ENCODE measurements around the gene ROGDI. TPM values are rescaled to one million over a fixed set of nuclear protein-coding genes. Genes with fewer than 3 reads are reported as not detected.

The ROGDI gene
- polyA plus RNA-seq, 1 of the 3 experiments (the other 2 are of a cell fraction), result 33.6 TPM

GRCh38 chr16:4800290-4801041, 2.0 kb downstream of the ROGDI start:
- peaks cover 0 to 18% of the 10 kb centered on the region in 2 experiments; a peak in 3 of 4 replicates for H3K4me1 ChIP-seq (ENCODE audit: control insufficient read depth in 1 of 2, insufficient read depth in 2 of 2, low read depth in 1 of 2, low read length in 1 of 2)
- no peak for DNase-seq
- peaks cover 0 to 32% of the 10 kb centered on the region in 2 experiments for H3K36me3 ChIP-seq (replicated peaks in 1 of 2; ENCODE audit: control insufficient read depth in 1 of 2, insufficient read depth in 2 of 2, low read length in 1 of 2)
- no peak for TF ChIP-seq TAF1 (IDR thresholded peaks at IDR 0.05; ENCODE audit: borderline replicate concordance, low read depth, low read length)
- no peak for TF ChIP-seq GATA2 (CRISPR knock-in tag; IDR thresholded peaks at IDR 0.05)
- no peak for TF ChIP-seq IRF3 (IDR thresholded peaks at IDR 0.05; ENCODE audit: low read depth, low read length)
- TF ChIP-seq NFIC (IDR thresholded peaks at IDR 0.05; ENCODE audit: borderline replicate concordance), result no peak
- TF ChIP-seq CHD2 (IDR thresholded peaks at IDR 0.05; ENCODE audit: low read length, partially characterized antibody), result no peak
- TF ChIP-seq EZH2phosphoT487 (IDR thresholded peaks at IDR 0.05; ENCODE audit: borderline replicate concordance, low read depth), result no peak
- no peak for TF ChIP-seq EP300 (IDR thresholded peaks at IDR 0.05; ENCODE audit: borderline replicate concordance in 1 of 2, low read depth in 1 of 2, low read length in 1 of 2)
- no peak for TF ChIP-seq SIN3A (IDR thresholded peaks at IDR 0.05; ENCODE audit: borderline replicate concordance, low read depth, low read length)
- no peak for TF ChIP-seq MXI1 (IDR thresholded peaks at IDR 0.05; ENCODE audit: low read depth, low read length)
- POLR2A ChIA-PET, result no interaction called here
- no peaks in the 10 kb centered on the region for H3K9me2 ChIP-seq
- H3K27me3 ChIP-seq (ENCODE audit: insufficient read depth), result no peaks in the 10 kb centered on the region
- H3K79me2 ChIP-seq (ENCODE audit: insufficient read depth), result 0 out of 2 replicates have a peak, but pooled peaks cover 7% of the 10 kb centered on the region
- no peaks in the 10 kb centered on the region for H4K20me1 ChIP-seq (ENCODE audit: insufficient read depth)
- WGBS (ENCODE audit: low lambda C conversion rate), result 86% methylated on average over 8 of the region's 17 CpGs
- H3K9ac ChIP-seq, result no peak overlapping the region
- no peak overlapping the region for H3K4me3 ChIP-seq (ENCODE audit: low read depth in 2 of 2, low read length in 1 of 2)
- CTCF ChIA-PET, result no interaction called here
- H3K4me2 ChIP-seq, result 0 out of 2 replicates have a peak overlapping the region, but pooled peaks have one; percentile 95
- no peak overlapping the region for H2AFZ ChIP-seq (ENCODE audit: low read depth)
- H3K9me3 ChIP-seq, result no peaks in the 10 kb centered on the region
- no peak overlapping the region; a peak in 1 of 4 replicates for H3K27ac ChIP-seq (ENCODE audit: low read depth in 2 of 2, low read length in 1 of 2)
- peaks cover 10% of the 10 kb centered on the region for H3F3A ChIP-seq (replicated peaks; ENCODE audit: insufficient read depth)

- Histone ChIP-seq H3K36me3 (replicated peaks in 1 of 2; ENCODE audit: control insufficient read depth in 1 of 2, insufficient read depth in 2 of 2, low read length in 1 of 2) (peaks cover 0 to 24% of the 10 kb centered on the region in 2 experiments), H3K9ac (no peak overlapping the region), H3K4me3 (ENCODE audit: low read depth in 2 of 2, low read length in 1 of 2) (no peak overlapping the region), H3K4me2 (no peak overlapping the region), H3K9me3 (no peaks in the 10 kb centered on the region), H3K27me3 (ENCODE audit: insufficient read depth) (no peaks in the 10 kb centered on the region), H4K20me1 (ENCODE audit: insufficient read depth) (no peaks in the 10 kb centered on the region), H2AFZ (ENCODE audit: low read depth) (no peak overlapping the region), H3K9me2 (no peaks in the 10 kb centered on the region), H3F3A (replicated peaks; ENCODE audit: insufficient read depth) (peaks cover 7% of the 10 kb centered on the region), H3K79me2 (ENCODE audit: insufficient read depth) (0 out of 2 replicates have a peak, but pooled peaks cover 7% of the 10 kb centered on the region), H3K27ac (ENCODE audit: low read depth in 2 of 2, low read length in 1 of 2) (no peak overlapping the region), H3K4me1 (ENCODE audit: control insufficient read depth in 1 of 2, insufficient read depth in 2 of 2, low read depth in 1 of 2, low read length in 1 of 2) (peaks cover 0 to 18% of the 10 kb centered on the region in 2 experiments; a peak in 3 of 4 replicates)
- TF ChIP-seq TCF12 (IDR thresholded peaks at IDR 0.05) (no peak), FOXJ3 (CRISPR knock-in tag; IDR thresholded peaks at IDR 0.05) (no peak), RAD21 (IDR thresholded peaks at IDR 0.05; ENCODE audit: low read length) (no peak), CTCF (IDR thresholded peaks at IDR 0.05) (no peak), NRF1 (IDR thresholded peaks at IDR 0.05; ENCODE audit: low read depth, low read length) (no peak), EZH2phosphoT487 (IDR thresholded peaks at IDR 0.05; ENCODE audit: borderline replicate concordance, low read depth) (no peak), GATA2 (CRISPR knock-in tag; IDR thresholded peaks at IDR 0.05) (no peak), SMC3 (IDR thresholded peaks at IDR 0.05; ENCODE audit: low read depth, low read length) (no peak)
- TF ChIP-seq, protein P1, sequence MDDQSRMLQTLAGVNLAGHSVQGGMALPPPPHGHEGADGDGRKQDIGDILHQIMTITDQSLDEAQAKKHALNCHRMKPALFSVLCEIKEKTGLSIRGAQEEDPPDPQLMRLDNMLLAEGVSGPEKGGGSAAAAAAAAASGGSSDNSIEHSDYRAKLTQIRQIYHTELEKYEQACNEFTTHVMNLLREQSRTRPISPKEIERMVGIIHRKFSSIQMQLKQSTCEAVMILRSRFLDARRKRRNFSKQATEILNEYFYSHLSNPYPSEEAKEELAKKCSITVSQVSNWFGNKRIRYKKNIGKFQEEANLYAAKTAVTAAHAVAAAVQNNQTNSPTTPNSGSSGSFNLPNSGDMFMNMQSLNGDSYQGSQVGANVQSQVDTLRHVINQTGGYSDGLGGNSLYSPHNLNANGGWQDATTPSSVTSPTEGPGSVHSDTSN (IDR thresholded peaks at IDR 0.05), result no peak
- TF ChIP-seq, protein P2, sequence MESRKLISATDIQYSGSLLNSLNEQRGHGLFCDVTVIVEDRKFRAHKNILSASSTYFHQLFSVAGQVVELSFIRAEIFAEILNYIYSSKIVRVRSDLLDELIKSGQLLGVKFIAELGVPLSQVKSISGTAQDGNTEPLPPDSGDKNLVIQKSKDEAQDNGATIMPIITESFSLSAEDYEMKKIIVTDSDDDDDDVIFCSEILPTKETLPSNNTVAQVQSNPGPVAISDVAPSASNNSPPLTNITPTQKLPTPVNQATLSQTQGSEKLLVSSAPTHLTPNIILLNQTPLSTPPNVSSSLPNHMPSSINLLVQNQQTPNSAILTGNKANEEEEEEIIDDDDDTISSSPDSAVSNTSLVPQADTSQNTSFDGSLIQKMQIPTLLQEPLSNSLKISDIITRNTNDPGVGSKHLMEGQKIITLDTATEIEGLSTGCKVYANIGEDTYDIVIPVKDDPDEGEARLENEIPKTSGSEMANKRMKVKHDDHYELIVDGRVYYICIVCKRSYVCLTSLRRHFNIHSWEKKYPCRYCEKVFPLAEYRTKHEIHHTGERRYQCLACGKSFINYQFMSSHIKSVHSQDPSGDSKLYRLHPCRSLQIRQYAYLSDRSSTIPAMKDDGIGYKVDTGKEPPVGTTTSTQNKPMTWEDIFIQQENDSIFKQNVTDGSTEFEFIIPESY (IDR thresholded peaks at IDR 0.05; ENCODE audit: borderline replicate concordance, low read depth), result no peak
- TF ChIP-seq, protein P3, sequence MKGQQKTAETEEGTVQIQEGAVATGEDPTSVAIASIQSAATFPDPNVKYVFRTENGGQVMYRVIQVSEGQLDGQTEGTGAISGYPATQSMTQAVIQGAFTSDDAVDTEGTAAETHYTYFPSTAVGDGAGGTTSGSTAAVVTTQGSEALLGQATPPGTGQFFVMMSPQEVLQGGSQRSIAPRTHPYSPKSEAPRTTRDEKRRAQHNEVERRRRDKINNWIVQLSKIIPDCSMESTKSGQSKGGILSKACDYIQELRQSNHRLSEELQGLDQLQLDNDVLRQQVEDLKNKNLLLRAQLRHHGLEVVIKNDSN (IDR thresholded peaks at IDR 0.05; ENCODE audit: borderline replicate concordance, low read depth), result no peak
- 95% methylated on average over 13 of the region's 19 CpGs for WGBS (ENCODE audit: low lambda C conversion rate)
- CTCF ChIA-PET, result no interaction called here
- POLR2A ChIA-PET, result no interaction called here
- DNase-seq, result no peak
Measured at GRCh38 chr16:4799171-4799855, 3.1 kb downstream of the ROGDI start.
